ENCODE results near the gene CYP2C8.
"Not testable (repeated sequence)": the region's sequence is repeated elsewhere in the genome, so short reads cannot be mapped to it uniquely, and the experiment has no call there.

CYP2C8 gene

DNA sequence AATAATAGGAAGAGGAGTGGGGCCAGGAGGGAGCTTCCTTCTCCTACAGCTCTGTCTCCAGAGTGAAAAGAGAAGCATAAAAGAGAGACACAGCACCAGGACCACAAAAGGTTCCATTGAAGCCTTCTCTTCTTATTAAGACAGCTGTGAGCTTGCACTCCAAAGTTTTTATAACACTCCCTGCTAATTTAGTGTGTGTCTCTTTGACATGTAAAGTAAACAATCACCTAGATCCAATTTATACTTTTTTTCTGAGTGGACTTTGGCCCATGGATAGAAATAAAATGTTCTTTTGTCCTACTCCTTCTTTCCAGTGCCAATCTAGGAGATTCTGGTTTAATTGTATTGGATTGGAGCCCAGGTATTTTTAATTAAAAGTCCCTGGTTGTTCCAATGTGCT lies at the start of gene CYP2C8:
CYP2C8 (minus strand) TSS at position 212 of the 400 bp plus-strand sequence; CDS start at position 117, 95 bp downstream.
- DNase-seq (ENCODE audit: low read depth): no peak

DNA sequence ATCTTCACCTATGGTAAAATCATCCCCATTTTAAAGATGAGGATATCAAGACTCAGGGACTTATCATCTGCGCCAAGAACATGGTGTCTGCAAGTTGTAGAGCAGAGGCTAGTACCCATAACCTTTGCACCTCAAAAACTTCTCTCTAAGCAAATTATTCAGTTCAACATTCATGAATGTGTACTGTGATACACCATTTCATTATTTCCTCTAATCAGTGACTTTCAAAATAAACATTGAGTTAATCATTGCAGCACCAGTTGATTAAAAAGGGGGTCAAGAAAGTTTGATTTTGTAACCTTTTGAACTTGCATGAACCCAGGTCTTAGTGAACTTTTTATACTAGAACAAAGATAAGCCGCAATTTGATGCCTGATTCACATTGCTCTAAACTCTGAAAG lies 47.6 kb upstream of the CYP2C8 start:
- DNase-seq (ENCODE audit: low read depth): no peak

DNA sequence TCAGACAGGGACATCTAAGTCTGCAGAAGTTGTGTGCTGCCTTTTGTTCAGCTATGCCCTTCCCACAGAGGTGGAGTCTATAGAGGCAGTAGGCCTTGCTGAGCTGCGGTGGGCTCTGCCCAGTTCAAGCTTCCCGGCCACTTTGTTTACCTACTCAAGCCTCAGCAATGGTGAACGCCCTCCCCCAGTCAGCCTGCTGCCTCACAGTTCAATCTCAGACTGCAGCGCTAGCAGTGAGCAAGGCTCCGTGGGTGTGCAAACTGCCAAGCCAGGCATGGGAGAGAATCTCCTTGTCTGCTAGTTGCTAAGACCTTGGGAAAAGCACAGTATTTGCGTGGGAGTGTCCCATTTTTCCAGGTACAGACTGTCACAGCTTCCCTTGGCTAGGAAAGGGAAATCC lies 41.5 kb upstream of the CYP2C8 start:
- not testable (repeated sequence) for DNase-seq (ENCODE audit: low read depth)

DNA sequence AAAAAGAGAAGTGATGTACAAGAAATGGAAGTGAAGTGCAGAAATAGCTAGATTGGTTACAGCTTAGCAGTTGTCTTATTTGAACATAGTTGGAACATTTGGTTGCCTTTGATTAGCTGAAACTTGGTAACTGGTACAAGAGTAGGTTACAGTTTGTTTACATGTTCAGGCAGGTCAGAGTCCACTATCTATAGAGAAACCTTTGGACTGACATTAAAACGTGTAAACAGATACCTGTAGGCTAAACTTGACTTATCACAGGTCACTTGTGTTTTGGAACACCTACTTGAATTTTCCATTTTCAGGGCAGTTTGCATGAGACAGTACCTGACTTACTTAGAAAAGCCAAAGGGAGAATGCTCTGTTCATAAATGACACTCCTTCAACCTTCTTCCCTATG lies 28.5 kb upstream of the CYP2C8 start:
- no peak for DNase-seq (ENCODE audit: low read depth)

DNA sequence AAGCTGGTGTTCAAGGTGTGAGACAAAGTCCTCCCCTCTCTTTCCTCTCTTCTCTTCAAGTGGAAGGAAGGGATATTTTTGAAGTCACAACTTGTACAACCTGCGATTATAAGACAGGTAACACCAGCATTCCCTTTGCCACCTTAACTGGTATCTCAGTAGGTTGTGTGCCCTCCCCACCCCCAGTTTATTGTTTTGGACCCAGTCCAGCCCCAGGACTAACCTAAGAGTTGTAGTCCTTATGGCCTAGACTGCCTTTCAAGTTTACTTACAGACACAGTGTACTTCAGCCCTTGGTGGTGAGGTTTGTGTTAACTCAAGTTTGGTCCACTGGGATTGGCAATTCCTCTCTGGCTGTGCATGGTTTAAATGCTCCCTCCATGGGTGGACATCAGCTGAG lies 26.8 kb upstream of the CYP2C8 start:
- DNase-seq (ENCODE audit: low read depth): no peak

DNA sequence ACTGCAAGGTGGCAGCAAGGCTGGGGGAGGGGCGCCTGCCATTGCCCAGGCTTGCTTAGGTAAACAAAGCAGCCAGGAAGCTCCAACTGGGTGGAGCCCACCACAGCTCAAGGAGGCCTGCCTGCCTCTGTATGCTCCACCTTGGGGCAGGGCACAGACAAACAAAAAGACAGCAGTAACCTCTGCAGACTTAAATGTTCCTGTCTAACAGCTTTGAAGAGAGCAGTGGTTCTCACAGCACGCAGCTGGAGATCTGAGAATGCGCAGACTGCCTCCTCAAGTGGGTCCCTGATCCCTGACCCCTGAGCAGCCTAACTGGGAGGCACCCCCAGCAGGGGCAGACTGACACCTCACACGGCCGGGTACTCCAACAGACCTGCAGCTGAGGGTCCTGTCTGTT lies 10.3 kb upstream of the CYP2C8 start:
- DNase-seq (ENCODE audit: low read depth): not testable (repeated sequence)

DNA sequence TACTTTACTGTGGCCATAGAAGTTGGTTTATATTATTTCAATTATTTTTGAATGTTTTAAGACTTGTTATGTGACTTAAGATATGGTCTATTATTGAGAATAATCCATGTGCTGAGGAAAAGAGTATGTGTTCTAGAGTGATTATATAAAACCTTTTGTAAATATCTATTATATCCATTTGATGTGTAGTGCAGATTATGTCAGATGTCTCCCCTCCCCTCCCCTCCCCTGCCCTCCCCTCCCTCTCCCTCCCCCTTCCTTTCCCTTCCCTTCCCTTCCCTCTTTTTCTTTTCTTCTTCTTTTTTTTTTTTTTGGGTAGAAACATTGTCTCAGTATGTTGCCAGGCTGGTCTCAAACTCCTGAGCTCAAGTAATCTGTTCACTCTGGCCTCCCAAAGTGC lies 8.3 kb upstream of the CYP2C8 start:
- no peak for DNase-seq (ENCODE audit: low read depth)

GRCh38 chr10:95071107-95071660 lies 1.9 kb upstream of the CYP2C8 start:
- DNase-seq (ENCODE audit: low read depth): no peak

DNA sequence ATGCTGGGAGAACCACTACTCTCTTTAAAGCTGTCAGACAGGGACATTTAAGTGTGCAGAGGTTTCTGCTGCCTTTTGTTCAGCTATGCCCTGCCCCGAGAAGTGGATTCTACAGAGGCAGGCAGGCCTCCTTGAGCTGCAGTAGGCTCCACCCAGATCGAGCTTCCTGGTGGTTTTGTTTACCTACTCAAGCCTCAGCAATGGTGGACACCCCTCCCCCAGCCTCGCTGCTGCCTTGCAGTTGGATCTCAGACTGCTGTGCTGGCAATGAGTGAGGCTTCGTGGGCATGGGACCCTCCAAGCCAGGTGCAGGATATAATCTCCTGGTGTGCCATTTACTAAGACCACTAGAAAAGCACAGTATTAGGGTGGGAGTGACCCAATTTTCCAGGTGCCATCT lies 5.2 kb downstream of the CYP2C8 start:
- not testable (repeated sequence) for DNase-seq (ENCODE audit: low read depth)

GRCh38 chr10:95056744-95057363 lies 12.4 kb downstream of the CYP2C8 start:
- DNase-seq (ENCODE audit: low read depth): no peak

- DNase-seq (ENCODE audit: low read depth): no peak
Measured at GRCh38 chr10:95049919-95050318, 19.4 kb downstream of the CYP2C8 start.

DNA sequence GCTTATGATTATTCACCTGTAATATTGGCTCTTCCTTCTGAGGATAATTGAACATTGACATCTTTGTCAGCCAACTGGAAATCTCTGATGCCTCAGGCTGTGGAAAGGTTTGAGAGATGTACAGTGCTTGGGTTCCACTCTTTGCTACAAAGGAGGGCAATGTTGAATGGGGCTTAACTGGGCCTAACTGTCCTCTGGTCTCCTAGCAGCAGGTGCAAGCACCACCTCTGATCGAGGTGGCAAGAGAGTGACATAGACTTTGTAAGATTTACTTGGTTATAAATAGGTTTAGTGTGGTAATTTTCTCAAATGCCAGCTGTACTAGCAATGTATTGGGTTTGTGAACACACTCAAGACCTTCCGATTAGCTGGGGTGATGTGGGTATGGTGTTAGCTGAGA lies 21.1 kb downstream of the CYP2C8 start:
- DNase-seq (ENCODE audit: low read depth): no peak

DNA sequence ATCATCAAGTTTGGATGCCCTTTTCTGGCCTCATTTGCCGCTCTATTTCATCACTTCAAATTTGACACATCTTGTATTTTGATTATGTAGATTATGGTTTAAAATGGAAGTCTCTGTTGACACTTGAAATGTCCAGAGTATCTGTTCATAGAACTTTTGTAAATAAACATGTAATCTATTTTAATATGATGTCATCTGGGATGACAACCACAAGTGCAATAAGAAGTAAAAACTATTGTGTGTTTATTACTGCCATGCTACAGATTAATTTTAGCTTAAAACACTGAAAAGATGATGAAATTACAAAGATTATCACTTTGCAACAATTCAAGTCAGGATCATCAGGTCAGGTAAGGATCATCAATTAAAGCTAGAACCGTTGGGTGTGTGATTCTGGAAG lies 30.0 kb downstream of the CYP2C8 start:
- no peak for DNase-seq (ENCODE audit: low read depth)

- DNase-seq (ENCODE audit: low read depth): no peak
Measured at GRCh38 chr10:95035332-95036295, 33.7 kb downstream of the CYP2C8 start.

DNA sequence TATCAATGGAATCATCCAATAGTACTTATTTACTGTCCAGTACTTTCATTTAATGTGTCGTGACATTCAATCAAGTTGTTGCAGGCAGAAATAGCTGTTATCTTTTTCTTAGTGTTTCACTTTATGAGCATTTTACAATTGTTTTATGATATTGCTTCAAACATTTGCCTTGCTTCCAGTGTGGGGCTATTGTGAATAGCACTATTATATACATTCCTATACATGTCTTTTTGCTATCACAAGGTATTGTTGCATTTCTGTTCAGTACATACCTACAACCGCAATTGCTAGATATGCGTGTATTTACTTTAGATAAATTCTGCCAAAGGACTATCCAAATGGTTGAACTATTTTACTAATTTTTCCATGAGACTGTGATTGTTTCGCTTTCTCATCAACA lies 34.9 kb downstream of the CYP2C8 start:
- DNase-seq (ENCODE audit: low read depth): no peak

DNA sequence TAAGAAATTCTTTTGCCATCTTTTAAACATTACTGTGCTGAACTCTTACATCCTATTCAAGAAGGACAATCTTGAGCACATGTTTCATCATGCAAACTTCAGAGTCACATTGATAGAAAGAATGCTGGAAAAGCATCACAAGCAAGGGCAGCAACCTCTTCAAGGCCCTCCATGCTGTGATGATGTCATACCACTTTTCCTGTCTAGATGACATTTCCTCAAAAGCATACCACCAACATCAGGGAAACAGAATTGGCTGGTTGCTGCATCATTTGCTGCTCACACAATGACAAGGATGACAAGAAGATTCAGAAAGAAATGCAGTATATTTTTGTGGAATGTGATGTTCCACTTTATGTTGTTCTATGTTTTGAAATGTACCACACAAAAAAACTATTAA lies 37.6 kb downstream of the CYP2C8 start:
- no peak for DNase-seq (ENCODE audit: low read depth)

DNA sequence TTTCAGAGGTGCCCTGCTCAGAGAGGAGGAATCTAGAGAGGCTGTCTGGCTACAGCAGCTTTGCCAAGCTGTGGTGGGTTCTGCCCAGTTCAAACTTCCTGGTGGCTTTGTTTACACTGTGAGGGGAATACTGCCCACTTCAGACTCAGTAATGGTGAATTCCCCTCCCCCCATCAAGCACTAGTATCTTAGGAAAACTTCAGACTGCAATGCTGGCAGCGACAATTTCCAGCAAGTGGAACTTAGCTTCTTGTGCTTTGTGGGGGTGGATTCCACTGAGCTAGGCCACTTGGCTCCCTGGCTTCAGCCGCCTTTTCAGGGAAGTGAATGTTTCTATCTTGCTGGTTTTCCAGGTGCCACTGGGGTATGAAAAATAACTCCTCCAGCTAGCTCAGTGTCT lies 42.8 kb downstream of the CYP2C8 start:
- no peak for DNase-seq (ENCODE audit: low read depth)

DNA sequence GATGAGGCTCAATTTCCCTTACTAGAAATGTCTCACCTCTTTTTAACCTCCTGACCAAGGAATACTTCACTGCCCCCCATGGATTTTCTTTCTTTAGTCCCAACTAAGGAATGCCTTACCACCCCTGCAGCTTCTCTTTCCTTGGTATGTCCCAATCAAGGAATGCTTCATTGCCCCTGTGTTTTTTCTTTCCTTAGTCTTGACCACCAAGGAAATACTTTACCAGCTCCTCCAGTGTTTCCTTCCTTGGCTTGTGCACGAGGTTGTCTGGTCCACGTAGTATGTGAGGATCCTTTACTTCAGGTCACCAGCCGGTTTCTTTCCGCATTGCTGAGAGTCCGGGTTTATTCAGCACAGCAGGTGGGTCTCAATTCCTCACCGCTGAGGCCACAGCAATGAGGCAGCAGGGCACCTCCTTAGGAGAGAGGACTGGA lies 71.5 kb downstream of the CYP2C8 start:
- DNase-seq (ENCODE audit: low read depth): no peak

GRCh38 chr10:94992811-94993210 lies 76.5 kb downstream of the CYP2C8 start:
- no peak for DNase-seq (ENCODE audit: low read depth)

GRCh38 chr10:94991243-94991888 lies 77.9 kb downstream of the CYP2C8 start:
- no peak for DNase-seq (ENCODE audit: low read depth)

- DNase-seq (ENCODE audit: low read depth): no peak
Measured at GRCh38 chr10:94989192-94989591, 80.1 kb downstream of the CYP2C8 start.
